Activated naive CD8-positive, alpha-beta T cell treated with anti-CD3 and anti-CD28 coated beads for 36 hours (primary cell): ENCODE measurements around the gene TNRC18. TPM values are rescaled to one million over a fixed set of nuclear protein-coding genes. Genes with fewer than 3 reads are reported as not detected.
"Not testable (repeated sequence)": the region's sequence is repeated elsewhere in the genome, so short reads cannot be mapped to it uniquely, and the experiment has no call there.

ENCODE experiments used
- DNase-seq: peaks from one replicate; pipeline ENCODE4 v3.0.0; 2021
- H3K27ac Mint-ChIP-seq: one replicate; pipeline ENCODE4 v1.8.0; 2022; ENCODE audit warnings: mild to moderate bottlenecking, moderate library complexity, mixed read lengths
- H3K27me3 Mint-ChIP-seq: one replicate; pipeline ENCODE4 v1.8.0; 2022; ENCODE audit warnings: mild to moderate bottlenecking, mixed read lengths
- H3K36me3 Mint-ChIP-seq: one replicate; pipeline ENCODE4 v1.8.0; 2021; ENCODE audit warnings: mild to moderate bottlenecking, mixed read lengths
- H3K4me1 Mint-ChIP-seq: one replicate; pipeline ENCODE4 v1.8.0; 2021; ENCODE audit warnings: mixed read lengths
- H3K4me3 Mint-ChIP-seq: one replicate; pipeline ENCODE4 v1.8.0; 2022; ENCODE audit warnings: mild to moderate bottlenecking, moderate library complexity, mixed read lengths
- H3K9me3 Mint-ChIP-seq: one replicate; pipeline ENCODE4 v1.8.0; 2022; ENCODE audit warnings: mixed read lengths
- total RNA-seq, 2 experiments: library from RNA; stranded (reverse); gene quantifications; one replicate each; pipeline ENCODE4 v1.2.3, GENCODE V29; 2021

Gene TNRC18
- total RNA-seq, 2 experiments from 2014 or later, result 47.6 to 48.0 TPM

GRCh38 chr7:5269992-5270657 lies 153.5 kb downstream of the TNRC18 start:
- not testable (repeated sequence) for DNase-seq, H3K36me3 Mint-ChIP-seq, H3K4me1 Mint-ChIP-seq, H3K4me3 Mint-ChIP-seq, H3K27ac Mint-ChIP-seq, H3K9me3 Mint-ChIP-seq, H3K27me3 Mint-ChIP-seq

GRCh38 chr7:5267829-5268228 lies 155.8 kb downstream of the TNRC18 start:
- not testable (repeated sequence) for H3K27ac Mint-ChIP-seq, H3K4me1 Mint-ChIP-seq, H3K27me3 Mint-ChIP-seq, H3K9me3 Mint-ChIP-seq, H3K4me3 Mint-ChIP-seq, H3K36me3 Mint-ChIP-seq, DNase-seq

DNA sequence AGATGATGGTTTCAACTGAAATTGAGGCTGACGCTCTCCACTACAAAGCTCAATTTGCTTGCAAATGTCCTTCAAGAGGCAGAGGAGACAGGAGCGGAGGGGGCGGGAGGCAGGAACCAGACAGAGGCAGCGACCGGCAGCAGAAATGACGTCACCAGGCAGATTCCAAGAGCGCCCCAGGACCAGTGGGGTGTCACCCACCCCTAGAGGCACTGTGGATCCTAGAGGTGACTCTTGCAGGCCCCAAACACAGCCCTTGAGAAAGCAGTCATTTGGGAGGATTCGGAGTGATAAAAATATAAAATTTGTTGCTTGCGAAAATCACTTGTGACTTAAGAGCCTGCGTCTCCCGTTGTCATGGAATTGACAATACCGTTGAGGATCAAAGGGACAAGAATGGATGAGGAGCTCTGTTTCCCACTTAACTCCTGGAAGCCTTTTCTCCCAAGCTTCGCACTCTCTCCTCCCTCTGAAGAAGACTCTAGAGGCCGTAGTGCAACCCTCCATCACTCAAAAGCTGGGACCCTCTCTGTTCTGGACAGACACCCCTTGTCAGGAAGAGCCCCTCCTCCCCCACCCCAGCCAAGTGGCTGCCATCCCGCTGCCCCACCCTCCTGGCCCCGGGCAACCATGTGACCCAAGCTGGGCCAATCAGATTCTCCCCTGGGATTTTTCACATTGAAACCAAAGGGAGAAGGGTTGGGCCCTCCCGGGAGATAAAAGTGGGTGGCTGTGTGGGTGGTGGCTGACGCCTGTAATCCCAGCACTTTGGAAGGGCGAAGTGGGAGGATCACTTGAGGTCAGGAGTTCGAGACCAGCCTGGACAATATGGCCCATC lies 157.2 kb downstream of the TNRC18 start:
- H3K4me1 Mint-ChIP-seq, result no peaks in the 10 kb centered on the region
- no peaks in the 10 kb centered on the region for H3K9me3 Mint-ChIP-seq
- H3K27ac Mint-ChIP-seq, result no peak overlapping the region
- H3K4me3 Mint-ChIP-seq, result no peak overlapping the region
- H3K27me3 Mint-ChIP-seq, result no peaks in the 10 kb centered on the region
- H3K36me3 Mint-ChIP-seq, result no peaks in the 10 kb centered on the region
- no peak for DNase-seq

- Mint-ChIP-seq H3K9me3 (no peaks in the 10 kb centered on the region), H3K27me3 (no peaks in the 10 kb centered on the region), H3K36me3 (no peaks in the 10 kb centered on the region), H3K27ac (no peak overlapping the region), H3K4me1 (no peaks in the 10 kb centered on the region), H3K4me3 (no peak overlapping the region)
- DNase-seq, result no peak
These were observed 158.1 kb downstream of the TNRC18 start for GRCh38 chr7:5265320-5266190.

GRCh38 chr7:5263066-5263465 lies 160.6 kb downstream of the TNRC18 start:
- not testable (repeated sequence) for DNase-seq, H3K9me3 Mint-ChIP-seq, H3K36me3 Mint-ChIP-seq, H3K27ac Mint-ChIP-seq, H3K4me1 Mint-ChIP-seq, H3K4me3 Mint-ChIP-seq, H3K27me3 Mint-ChIP-seq

GRCh38 chr7:5260530-5261068 lies 163.0 kb downstream of the TNRC18 start:
- H3K4me3 Mint-ChIP-seq, H3K27me3 Mint-ChIP-seq, H3K9me3 Mint-ChIP-seq, DNase-seq, H3K36me3 Mint-ChIP-seq, H3K4me1 Mint-ChIP-seq, H3K27ac Mint-ChIP-seq: not testable (repeated sequence)

Other genes starting within 250 kb of the TNRC18 start
- 10 to 100 TPM; 41.5 to 43.4 TPM for gene WIPI2, start 233.6 kb downstream of the TNRC18 start, total RNA-seq
- gene SLC29A4, start 140.9 kb downstream of the TNRC18 start, total RNA-seq, result 1 to 10 TPM; 1.4 to 1.6 TPM
- gene FBXL18, start 90.0 kb upstream of the TNRC18 start, total RNA-seq, result 10 to 100 TPM; 10.2 to 10.7 TPM
- 1,000 to 10,000 TPM; 7,622 to 7,820 TPM for gene ACTB, start 106.8 kb upstream of the TNRC18 start, total RNA-seq
- gene FSCN1, start 169.0 kb upstream of the TNRC18 start, total RNA-seq, result 10 to 100 TPM; 15.2 to 15.7 TPM